Stimulated activated CD4-positive, alpha-beta T cell treated with anti-CD3 and anti-CD28 coated beads, Interleukin-4, amount 100 ng/mL, for 4 hours (primary cell): ENCODE results near the gene MYLIP.

Experiments
- DNase-seq, 2 experiments: peaks; one replicate each; pipeline ENCODE4 v3.0.0-alpha.2; 2020

Gene MYLIP

DNA sequence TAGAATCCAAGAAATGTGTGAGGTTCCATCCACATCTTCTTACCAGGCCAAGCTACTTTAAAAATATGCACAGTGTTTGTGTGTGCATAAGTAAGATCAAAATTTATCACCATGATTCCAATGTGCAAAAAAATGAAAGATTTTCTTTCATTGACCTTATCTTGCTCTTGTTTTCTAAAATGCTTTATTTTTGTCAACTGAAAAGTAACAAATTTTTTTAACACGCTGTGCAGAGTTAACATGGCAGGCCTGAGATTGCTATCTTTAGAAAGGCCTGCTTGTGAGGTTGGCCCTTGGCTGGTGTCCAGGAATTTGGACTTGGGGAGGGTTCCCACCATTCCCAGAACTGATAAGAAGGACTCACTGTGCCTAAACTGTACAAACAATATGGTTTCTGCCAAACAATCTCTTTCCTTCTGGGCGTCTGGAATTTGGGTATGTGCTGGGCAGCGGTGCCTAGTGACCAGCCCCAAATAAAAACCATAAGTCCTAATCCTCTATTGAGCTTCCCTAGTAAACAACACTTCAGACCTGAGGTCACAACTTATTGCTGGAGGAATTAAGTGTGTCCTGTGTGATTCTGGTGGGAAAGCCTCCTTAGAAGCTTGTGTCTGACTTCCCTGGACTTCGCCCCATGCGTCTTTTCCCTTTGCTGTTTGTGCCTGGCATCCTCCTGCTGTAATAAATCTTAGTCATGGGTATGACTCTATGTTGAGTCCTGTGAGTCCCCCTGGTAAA, 19.8 kb upstream of the MYLIP start:
- no peak for DNase-seq

DNA sequence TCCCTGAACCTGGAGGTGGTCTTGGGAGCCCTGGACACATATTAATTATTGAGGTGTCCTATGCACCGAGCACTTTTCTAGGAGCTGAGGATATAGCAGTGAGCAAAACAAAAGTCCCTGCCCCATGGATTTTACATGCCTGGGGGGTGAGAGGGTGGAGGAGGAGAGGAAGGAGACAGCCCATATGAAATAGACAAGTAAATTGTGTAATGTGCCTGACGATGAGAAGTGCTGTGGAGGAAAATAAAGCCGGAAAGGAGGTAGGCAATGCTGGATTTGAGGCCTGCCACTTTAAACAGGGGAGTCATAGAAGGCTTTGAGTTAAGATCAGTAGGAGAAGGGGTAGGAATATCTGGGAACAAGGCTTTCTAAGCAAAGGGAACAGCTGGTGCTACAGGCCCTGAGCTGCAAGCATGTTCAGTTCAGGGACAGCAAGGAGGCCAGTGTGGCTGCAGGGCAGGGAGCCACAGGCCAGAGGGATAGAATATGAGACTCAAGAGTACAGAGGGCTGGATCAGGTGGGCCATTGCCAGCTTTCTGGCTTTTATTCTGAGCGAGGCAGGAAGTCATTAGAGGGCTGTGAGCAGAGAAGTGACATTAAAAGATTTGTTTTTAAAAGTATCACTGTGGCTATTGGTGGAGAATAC, 19.1 kb upstream of the MYLIP start:
- no peak for DNase-seq

DNA sequence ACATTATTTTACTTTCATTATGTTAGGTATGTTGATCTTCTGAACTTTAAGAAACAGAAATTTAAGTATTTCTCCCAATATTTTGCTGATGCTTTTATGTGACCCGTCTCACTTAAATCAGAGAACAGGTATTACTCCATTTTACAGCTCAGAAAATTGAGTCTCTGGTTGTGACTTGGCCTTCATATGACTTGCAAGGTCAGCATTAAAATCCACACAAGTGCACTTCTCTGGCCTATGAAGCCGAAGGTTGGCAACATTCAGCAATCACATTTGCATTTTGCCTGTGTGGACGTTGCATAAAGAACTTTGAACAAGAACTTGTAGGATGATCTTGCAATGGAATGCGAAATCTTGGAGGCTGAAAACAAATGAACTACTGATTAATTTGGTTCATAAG, 10.1 kb upstream of the MYLIP start:
- no peak for DNase-seq

DNA sequence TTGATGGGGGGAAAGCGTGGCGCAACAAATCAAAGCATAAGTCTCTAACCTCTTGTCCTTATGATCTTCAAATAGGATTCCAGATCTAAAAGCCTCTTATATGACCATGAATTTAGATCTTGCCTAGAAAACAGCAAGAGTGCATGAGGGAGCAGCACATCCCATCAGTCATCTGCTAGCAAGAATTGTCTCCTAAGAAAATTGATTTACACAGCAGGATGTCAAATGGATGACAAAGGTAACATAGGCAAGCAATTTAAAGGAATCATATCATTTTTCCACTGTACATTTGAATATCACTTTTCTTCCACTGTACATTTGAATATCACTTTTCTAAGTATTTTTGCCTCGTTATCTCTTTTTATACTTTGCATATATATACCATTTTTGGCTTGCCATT, 7.5 kb upstream of the MYLIP start:
- DNase-seq: no peak

DNA sequence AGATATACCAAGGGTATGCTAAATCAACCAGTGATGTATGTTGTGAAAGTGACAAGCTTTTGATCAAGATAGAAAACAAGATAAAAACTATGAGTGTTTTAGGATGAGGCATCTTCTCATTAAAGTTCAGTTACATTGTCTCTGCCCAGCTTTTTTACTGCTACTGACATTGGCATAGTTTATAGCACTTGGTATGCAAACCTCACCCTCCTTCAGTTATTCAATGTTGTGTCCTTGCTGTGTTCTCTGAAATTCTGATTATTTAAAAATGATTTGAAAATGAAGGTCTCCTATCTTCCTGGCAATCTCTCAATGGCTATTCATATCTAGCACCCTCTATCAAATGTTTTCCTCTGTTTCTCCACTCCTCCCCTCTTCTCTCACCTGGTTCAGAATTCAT, 6.7 kb upstream of the MYLIP start:
- no peak for DNase-seq

DNA sequence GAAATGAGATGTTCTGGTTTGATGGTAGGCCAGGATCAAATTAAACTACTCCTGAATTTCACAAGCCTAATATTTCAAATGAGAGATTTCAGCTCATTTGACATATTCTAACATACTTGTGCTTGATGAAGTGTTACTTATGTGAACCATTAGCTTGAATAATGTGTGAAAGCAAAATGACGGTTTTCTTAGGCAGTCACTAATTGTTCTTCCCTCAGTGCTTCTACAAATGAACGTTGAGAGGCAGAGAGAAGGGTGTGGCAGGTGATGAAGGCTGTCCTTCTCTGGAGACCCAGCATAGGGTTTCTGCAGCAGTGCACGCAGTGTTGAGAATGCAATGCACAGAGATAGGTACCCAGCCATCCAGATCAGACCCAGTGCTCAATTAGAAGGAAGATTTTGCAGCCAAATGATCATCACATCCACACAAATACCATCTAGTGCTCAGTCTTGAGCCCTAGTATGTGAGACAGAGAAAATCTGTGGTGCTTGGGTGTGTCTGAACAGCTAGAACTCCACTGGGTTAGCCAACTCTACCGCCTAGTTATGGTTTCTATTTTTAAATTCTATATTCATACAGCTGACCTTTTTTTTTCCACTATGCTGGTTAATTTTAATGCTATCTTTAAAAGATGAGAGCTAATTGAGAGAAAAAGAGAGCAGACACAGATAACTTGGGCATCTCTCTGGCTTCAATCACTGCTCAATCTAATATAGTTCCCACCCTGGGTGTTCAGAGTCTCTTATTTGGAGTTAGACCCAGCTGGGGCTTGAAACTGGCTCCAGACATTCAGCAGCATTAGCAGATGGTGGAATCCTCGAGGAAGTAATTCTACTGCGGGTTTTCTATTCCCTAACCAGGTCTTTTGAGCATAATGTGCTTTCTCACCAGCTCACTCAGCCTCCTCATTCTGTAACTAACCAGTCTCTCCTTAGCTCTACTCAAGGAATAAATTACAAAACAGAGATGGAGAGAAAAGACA, 4.4 kb upstream of the MYLIP start:
- no peak for DNase-seq

DNA sequence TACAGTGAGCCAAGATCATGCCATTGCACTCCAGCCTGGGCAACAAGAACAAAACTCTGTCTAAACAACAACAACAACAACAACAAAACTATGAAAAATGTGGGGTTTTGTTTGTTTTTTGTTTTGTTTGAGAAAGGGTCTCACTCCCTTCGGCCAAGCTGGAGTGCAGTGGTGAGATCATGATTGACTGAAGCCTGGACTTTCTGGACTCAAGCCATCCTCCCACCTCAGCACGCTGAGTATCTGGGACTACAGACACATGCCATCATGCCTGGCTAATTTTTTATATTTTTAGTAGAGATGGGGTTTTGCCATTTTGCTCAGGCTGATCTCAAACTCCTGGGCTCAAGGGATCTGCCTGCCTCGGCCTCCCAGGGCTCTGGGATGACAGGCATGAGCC, 2.8 kb upstream of the MYLIP start:
- no peak for DNase-seq

DNA sequence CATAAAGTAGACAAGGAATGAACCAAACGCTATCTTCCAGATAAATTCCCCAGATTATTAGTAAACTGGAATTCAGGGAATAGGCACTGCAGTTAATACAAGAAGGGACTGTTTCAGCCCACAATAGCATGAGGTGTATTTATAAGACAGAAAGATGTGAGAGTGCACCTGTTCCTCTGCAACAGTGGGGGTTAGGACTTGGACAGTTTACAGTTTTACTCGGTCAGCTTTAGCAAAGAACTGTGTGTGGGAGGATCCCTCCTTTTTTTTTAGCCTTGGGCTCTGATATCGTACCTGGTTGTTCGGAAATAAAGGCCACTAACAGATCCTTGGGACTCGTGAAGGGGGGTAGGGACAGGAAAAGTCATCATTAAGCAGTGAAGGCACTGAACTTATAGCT, 2.0 kb upstream of the MYLIP start:
- no peak for DNase-seq

DNA sequence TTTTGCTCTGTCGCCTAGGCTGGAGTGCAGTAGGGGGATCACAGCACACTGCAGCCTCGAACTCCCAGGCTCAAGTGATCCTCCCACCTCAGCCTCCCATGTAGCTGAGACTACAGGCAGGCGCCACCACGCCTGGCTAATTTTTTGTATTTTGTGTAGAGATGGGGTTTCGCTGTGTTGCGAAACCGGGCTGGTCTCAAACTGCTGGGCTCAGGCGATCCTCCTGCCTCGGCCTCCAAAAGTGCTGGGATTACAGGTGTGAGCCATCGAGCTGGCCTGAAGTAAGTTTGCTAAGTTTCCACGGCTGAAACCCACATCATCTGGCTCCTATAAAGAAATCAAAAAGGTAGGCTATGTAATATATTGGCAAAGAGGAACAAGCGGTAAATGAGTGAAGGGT, 1.4 kb upstream of the MYLIP start:
- DNase-seq: no peak

DNA sequence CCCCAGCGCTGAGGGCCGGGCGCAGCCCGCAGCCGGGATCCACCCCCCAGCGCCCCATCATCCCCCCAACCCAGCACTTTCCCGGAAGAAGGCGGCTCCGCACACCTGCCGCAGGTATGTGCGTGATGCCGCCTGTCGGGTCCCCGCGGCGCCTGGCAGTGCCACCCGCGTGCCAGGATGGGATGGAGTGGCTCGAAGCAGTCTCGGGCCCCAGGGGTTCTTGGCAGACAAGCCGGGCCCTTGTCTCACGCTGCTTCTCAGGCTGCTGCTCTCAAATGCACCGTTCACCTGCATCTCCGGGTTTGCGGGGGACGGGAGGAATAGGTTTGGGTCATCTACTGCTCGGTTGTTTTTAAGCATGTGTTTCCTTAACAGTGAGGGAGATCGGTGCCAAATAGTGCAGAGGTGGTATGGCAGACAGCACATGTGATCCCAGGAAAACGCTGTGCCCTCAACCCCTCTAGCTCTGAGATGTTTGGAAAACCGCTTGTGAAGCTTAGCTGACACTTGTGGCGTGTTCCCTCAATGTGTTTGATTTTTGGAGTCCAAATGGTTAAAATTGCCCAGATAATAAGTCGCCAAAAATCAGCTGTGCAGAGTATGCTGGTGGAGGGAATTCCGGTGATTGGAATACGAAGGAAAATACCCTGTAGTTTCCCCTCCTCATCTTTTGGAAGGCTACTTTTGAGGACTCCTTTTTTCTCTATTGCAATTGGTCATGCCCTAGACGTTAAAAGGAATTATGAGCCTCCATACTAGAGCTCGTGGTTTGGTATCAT, 926 bp downstream of the MYLIP start:
- peak in 1 of 2 experiments; percentile 31 for DNase-seq

DNA sequence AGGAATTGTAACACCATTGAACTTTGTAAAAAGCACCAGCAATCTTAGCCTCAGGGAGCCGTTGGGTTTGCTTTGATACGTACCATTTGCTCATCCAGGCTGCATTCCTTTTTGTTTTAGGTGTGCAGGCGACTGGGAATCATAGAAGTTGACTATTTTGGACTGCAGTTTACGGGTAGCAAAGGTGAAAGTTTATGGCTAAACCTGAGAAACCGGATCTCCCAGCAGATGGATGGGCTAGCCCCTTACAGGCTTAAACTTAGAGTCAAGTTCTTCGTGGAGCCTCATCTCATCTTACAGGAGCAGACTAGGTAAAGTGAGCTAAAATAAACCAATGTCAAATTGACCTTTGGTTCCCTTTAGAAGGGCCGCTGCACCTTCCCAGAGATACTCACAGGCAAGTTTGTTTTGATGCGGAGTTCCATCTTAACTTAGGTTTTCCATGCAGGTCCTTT, 1.6 kb downstream of the MYLIP start:
- DNase-seq: no peak

DNA sequence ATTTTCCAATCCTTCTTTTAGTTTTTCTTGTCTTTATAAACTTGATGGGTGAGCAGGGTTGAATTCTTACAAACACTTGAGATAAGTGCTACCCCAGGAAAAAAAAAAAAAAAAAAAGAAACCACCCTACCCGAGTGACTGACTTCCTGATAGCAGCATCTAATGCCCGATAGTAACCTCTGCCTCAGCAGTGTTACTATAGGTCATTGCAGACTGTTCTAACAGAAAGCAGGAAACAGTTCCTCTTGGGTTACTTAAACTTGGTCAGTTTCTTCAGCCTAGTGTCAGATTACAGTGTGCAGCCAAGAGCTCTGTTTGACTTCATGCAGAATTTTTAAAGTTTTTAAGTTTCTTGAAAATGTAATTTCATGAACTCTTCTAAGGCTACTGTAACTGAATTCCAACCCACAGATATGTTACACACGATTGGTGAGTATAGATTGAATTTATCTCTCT, 2.1 kb downstream of the MYLIP start:
- peak in 1 of 2 experiments; percentile 27 for DNase-seq

DNA sequence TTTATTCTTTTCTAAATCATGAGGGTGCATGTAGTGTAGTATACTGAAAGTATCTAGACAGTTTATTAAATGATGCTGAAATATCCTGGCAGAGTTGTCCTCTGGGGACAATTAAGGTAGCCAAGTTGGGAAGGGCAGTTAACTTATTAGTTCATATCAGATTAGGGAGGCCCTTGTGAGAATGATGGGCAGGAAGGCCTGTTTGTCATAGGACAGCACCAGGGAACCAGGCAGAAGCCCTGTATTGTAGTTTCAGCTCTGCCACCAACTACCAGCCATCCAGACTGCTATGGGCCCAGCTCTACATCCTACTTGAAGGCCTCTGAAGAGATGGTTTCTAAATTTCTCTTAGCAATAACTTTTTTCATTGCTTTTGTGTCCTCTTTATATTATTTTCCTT, 4.0 kb downstream of the MYLIP start:
- no peak for DNase-seq

DNA sequence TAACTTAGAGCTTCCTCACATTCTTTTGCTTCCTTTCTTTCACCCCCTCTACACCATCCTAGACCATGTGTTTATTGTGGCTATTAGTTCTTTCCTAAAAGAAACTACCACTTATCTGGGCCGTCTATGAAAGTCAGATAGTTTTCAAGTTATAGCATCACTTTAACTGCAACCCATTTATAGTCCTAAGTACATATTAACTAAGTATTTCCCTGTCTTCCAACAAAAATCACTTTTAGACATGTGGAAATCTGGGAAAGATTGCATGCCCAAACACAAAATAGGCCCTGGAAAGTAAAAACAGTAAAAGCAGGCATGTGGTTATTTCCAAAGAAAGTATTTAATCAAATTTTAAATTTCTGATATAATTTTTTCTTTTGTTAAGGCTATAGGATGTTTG, 5.5 kb downstream of the MYLIP start:
- no peak for DNase-seq

DNA sequence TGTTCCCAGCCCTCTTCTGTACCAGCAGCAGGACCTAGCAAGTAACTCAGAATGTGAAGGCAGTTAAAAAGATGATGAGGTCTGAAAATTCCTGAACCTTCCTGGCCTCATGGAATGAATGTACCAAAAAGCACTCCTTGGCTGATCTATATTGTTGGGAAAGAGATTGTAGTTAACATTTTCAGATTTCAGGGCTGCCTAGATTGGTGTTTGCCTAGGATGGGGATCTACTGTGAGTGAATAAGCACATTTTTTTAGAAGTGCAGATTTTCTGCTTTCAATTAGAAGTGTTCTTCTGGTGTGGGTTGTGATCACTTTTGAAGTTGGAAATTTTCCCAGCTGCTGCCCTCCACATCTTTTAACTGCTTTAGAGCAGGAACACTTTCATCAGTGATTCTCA, 6.2 kb downstream of the MYLIP start:
- DNase-seq: no peak

DNA sequence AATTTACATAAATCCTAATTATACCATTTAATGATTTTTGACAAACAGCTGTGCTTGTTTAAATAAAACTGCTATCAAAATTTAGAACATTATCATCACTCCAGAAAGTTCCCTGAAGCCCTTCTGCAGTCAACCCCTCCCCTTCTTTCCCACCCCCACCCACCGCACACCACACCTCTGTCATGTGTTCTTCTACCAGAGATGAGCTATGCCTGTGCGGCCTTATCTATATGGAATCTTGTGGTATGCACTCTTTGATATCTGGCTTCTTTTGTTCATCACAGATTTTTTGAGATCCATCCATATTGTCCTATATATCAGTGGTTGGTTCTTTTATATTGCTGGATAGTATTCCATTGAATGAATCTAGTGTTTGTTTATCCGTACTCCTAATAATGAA, 7.2 kb downstream of the MYLIP start:
- peak in 1 of 2 experiments; percentile 39 for DNase-seq

DNA sequence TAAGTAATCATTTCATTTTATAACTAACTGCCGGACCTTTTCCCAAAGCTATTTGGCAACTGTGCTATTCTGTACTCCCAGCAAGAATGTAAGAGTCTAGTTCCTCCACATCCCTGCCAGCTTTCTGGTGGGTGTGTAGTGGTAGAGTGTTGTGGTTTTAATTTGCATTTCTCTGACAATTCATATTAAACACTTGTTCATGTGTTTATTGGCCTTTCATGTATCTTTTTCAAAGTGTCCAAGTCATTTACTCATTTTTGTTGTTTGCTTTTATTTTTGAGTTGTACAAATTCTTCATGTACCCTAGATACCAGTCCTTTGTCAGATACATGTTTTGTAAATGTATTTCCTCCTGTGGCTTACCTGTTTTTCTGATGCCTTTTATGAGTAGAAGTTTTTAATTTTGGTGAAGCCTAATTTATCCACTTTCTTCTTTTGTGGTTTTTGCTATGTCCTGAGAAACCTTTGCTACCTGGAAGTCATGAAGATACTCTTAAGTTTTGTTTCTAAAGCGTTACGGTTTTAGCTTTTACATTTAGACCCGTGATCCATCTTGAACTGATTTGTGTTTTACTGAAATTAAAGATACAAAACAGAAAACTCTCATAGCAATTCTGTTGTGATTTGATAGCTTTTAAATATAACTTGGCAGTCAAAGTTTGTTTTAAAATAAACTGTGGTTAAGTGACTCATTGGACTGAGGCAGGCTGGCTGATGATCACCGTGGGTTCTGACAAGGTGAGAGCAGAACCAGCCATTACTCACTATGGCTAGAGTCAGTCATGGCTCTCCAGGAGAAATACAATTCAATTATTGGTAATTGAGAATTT, 8.0 kb downstream of the MYLIP start:
- DNase-seq: peak; percentile 28 to 67

DNA sequence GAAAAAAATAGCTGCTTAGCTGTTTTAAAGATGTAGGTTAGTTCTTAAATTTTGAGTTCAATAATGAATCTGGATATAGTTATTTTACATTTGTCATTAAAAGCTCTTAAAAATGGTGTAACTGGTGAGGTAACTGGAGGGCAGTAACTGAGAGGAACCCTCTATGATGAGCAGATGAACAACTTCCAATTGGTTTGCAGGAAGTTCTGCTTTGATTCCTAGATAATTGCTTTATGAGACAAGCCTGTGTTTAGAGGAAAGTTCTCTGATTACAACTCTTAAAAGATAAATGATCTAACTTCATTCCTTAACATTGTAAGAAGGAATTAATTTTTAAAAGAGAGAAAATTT, 8.5 kb downstream of the MYLIP start:
- DNase-seq: no peak

DNA sequence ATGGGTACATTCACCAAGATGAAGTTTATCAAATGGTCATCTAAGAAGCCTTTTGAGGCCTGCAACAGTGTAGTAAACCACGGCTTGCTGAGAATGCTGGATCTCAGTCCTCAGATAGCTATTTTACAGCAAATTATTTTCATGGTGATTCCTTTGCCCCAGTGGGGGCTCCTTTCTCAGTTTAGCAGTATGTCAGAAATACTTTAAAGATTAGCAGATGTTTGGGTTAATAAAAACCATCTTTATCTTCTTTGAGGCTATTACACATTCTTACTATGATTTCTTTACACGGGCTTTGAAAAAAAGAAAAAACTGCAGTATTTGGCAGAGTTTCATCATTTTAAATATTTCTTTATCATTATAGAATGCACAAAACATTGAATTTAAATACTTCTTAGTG, 10.7 kb downstream of the MYLIP start:
- no peak for DNase-seq

DNA sequence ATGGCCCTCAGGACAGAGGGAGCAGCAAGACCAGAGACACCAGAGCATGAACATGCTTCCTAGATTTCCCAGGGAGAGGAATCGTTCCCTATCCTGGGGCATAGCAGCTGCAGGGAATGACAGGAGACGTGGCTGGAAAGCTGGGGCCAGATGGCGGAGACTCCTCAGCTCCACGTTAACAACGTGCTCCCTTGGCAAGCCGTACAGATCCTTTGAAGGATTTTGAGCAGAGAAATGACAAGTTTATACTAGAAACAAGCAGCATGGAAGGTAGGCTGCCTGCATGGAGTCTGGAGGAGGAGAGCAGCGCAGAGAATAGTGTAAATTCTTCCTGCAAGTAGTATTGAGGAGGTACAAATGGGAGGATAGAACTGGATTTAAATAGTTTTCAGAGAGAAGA, 11.7 kb downstream of the MYLIP start:
- no peak for DNase-seq

DNA sequence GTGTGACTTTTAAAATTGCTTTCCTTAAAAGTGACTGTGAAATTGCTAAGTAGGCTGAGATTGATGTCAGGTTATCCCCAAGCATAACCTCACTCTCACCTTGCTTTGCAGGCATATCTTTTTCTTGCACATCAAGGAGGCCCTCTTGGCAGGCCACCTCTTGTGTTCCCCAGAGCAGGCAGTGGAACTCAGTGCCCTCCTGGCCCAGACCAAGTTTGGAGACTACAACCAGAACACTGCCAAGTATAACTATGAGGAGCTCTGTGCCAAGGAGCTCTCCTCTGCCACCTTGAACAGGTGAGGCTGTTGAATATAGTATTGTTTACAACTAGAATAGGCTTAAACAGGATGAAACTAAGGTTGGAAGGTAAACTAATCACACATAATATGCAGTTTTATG, 12.6 kb downstream of the MYLIP start:
- no peak for DNase-seq

DNA sequence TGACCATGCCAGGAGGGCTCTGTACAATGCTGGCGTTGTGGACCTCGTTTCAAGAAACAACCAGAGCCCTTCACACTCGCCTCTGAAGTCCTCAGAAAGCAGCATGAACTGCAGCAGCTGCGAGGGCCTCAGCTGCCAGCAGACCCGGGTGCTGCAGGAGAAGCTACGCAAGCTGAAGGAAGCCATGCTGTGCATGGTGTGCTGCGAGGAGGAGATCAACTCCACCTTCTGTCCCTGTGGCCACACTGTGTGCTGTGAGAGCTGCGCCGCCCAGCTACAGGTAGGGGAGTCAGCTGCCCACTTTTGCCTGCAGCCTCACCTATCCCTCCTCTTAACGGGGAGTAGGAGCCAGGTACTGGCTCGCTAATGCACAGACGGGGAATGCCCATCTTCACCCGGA, 16.2 kb downstream of the MYLIP start:
- DNase-seq: no peak
